Spleen (tissue), 11 donors: ENCODE data around the gene TPST2. TPM values are rescaled to one million over a fixed set of nuclear protein-coding genes. Genes with fewer than 3 reads are reported as not detected.

Experiments
- DNase-seq: peaks from one replicate; pipeline ENCODE4 v3.0.0-alpha.2; 2020
- H3K27ac ChIP-seq, 8 donors: fragments of 200-600 bp; sonication (generic) in 7 of 8; 1 replicate in 4 of 8; 2 replicates in 4 of 8; pipeline versions ENCODE4 v1.5.0 to v1.8.0; 2016 to 2021; ENCODE audit warnings: inconsistent platforms in 4 of 8, mild to moderate bottlenecking in 4 of 8, moderate library complexity in 1 of 8
- H3K27me3 ChIP-seq, 7 donors: fragments of 200-600 bp; sonication (generic) in 6 of 7; replicated peaks in 1 of 7; 1 replicate in 4 of 7; 2 replicates in 3 of 7; pipeline versions ENCODE4 v1.5.0 to v1.8.0; 2016 to 2021; ENCODE audit warnings: inconsistent platforms in 3 of 7, mild to moderate bottlenecking in 1 of 7
- H3K36me3 ChIP-seq, 6 donors: fragments of 200-600 bp; sonication (generic) in 5 of 6; 1 replicate in 4 of 6; 2 replicates in 2 of 6; pipeline versions ENCODE4 v1.5.0 to v1.8.0; 2016 to 2021; ENCODE audit warnings: inconsistent platforms in 2 of 6
- H3K4me1 ChIP-seq, 6 donors: fragments of 200-600 bp; sonication (generic) in 5 of 6; 1 replicate in 3 of 6; 2 replicates in 3 of 6; pipeline versions ENCODE4 v1.5.0 to v1.8.0; 2016 to 2021; ENCODE audit warnings: inconsistent platforms in 3 of 6
- H3K4me3 ChIP-seq, 8 donors: fragments of 200-600 bp; sonication (generic) in 7 of 8; 1 replicate in 4 of 8; 2 replicates in 4 of 8; pipeline versions ENCODE4 v1.5.0 to v1.8.0; 2016 to 2021; ENCODE audit warnings: inconsistent platforms in 4 of 8, mild to moderate bottlenecking in 4 of 8, moderate library complexity in 2 of 8
- H3K9me3 ChIP-seq, 8 donors: fragments of 200-600 bp; sonication (generic) in 7 of 8; 1 replicate in 4 of 8; 2 replicates in 4 of 8; pipeline versions ENCODE4 v1.5.0 to v1.8.0; 2016 to 2021; ENCODE audit warnings: inconsistent platforms in 4 of 8
- POLR2A ChIP-seq, 3 donors: fragments of 450-650 bp; IDR thresholded peaks; one replicate each; pipeline ENCODE4 v1.5.1; 2017; ENCODE audit warnings: antibody characterized with exemption in 3 of 3, mild to moderate bottlenecking in 1 of 3
- POLR2AphosphoS5 ChIP-seq, 3 donors: sonication (generic); formaldehyde crosslinking; IDR thresholded peaks; one replicate each; pipeline ENCODE4 v1.5.1; 2017; ENCODE audit warnings: antibody characterized with exemption in 3 of 3
- WGBS, 5 donors: extraction: QIAGEN DNeasy Blood & Tissue Kit in 3 of 5; methylation state at CpG; one replicate each; pipeline versions ENCODE4 v1.1.5 to v1.1.7; 2013 to 2018; 5-methylcytosine and 5-hydroxymethylcytosine counted together
- intact Hi-C: fragments of 100-400 bp; cut with DNase I; formaldehyde crosslinking; loops from one replicate; pipeline ENCODE4 v1.15.0; 2023; ENCODE audit warnings: low total_unique reads
- polyA plus RNA-seq, 3 donors: library from polyadenylated mRNA; stranded (reverse); fragments of 200-250 nt; gene quantifications; one replicate each; pipeline ENCODE4 v1.2.1, GENCODE V29; 2013
- total RNA-seq, 7 donors: library from RNA; depleted of rRNA in 3 of 7; stranded (reverse); fragments of >200 nt in 3 of 7; fragmentation: NEBNext Ultra II Directional in 4 of 7; extraction: Animal tissue kit (Norgen Biotek cat#: 25700) in 4 of 7; gene quantifications; one replicate each; pipeline versions ENCODE4 v1.1.0 to v1.2.1, GENCODE V29; 2016 to 2021
- TF ChIP-seq, protein P1 (sequence below), 11 experiments: fragments of 200-600 bp in 7 of 11; fragments of 450-650 bp in 4 of 11; sonication (generic) in 4 of 11; IDR thresholded peaks in 8 of 11; conservative IDR thresholded peaks in 3 of 11; 1 replicate in 7 of 11; 2 replicates in 4 of 11; pipeline versions ENCODE4 v1.4.0 to v1.8.0; 2016 to 2021; ENCODE audit warnings: antibody characterized with exemption in 11 of 11, inconsistent platforms in 4 of 11, mild to moderate bottlenecking in 1 of 11
- donor health status: healthy with polysubstance abuse.
- donor health status: DM: no; HTN: no; CAD: no; lungs with moderate emphysema.
- donor health status: DM: no; HTN: no; CAD: no.
- donor health status: Bipolar disorder and iron deficiency.
- donor health status: healthy.
- donor health status: DM: no; HTN: no; CAD: no.
- donor health status: DM: yes; HTN: yes; CAD: no.

Gene TPST2
- total and polyA plus RNA-seq, 10 donors = 14.6 to 119 (median 54.3) TPM

DNA sequence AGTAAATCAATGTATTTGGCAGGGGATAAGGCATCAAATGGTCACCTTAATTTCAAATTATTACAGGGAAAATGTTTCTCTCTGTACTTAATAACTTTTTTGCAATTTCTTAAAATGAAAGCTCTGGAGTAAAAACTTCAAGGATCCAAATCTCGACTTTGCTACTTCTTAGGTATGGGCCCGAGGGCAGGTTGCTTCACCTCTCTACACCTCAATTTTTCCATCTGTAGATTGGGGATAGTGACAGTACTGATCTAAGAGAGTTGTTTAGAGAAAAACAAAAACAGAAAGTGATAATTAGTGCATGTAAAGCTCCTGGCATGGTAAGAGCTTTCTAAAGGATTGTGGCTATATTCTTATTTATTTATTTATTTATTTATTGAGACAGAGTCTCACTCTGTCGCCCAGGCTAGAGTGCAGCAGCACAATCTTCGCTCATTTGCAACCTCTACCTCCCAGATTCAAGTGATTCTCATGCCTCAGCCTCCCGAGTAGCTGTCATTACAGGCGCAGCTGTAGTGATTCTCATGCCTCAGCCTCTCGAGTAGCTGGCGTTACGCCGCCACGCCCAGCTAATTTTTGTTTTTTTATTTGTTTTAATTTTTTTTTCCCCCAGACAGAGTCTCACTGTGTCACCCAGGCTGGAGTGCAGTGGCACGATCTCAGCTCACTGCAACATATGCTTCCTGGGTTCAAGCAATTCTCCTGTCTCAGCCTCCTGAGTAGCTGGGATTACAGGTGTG, 75.3 kb downstream of the TPST2 start:
- H3K27ac ChIP-seq = no peak overlapping the region
- DNase-seq = no peak
- H3K4me3 ChIP-seq = no peak overlapping the region
- H3K9me3 ChIP-seq = no peaks in the 10 kb centered on the region
- H3K4me1 ChIP-seq = peaks cover 19 to 41% (median 32%) of the 10 kb centered on the region in 6 donors
- H3K27me3 ChIP-seq = no peaks in the 10 kb centered on the region
- no peak for TF ChIP-seq POLR2AphosphoS5 (IDR thresholded peaks at IDR 0.05)
- TF ChIP-seq, protein P1, sequence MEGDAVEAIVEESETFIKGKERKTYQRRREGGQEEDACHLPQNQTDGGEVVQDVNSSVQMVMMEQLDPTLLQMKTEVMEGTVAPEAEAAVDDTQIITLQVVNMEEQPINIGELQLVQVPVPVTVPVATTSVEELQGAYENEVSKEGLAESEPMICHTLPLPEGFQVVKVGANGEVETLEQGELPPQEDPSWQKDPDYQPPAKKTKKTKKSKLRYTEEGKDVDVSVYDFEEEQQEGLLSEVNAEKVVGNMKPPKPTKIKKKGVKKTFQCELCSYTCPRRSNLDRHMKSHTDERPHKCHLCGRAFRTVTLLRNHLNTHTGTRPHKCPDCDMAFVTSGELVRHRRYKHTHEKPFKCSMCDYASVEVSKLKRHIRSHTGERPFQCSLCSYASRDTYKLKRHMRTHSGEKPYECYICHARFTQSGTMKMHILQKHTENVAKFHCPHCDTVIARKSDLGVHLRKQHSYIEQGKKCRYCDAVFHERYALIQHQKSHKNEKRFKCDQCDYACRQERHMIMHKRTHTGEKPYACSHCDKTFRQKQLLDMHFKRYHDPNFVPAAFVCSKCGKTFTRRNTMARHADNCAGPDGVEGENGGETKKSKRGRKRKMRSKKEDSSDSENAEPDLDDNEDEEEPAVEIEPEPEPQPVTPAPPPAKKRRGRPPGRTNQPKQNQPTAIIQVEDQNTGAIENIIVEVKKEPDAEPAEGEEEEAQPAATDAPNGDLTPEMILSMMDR (IDR thresholded peaks at IDR 0.05 in 8 of 11, conservative IDR thresholded peaks at IDR 0.05 in 3 of 11) = no peak
- TF ChIP-seq POLR2A (IDR thresholded peaks at IDR 0.05) = no peak
- 91 to 97% (median 93%) methylated on average over 12 of the region's 12 CpGs for WGBS, 5 donors
- peaks cover 0 to 12% (median 7%) of the 10 kb centered on the region in 6 donors for H3K36me3 ChIP-seq
- intact Hi-C loops = no loop called here

- H3K27me3 ChIP-seq = no peaks in the 10 kb centered on the region
- H3K36me3 ChIP-seq = peaks cover 0 to 20% (median 15%) of the 10 kb centered on the region in 6 donors
- H3K4me1 ChIP-seq = peaks cover 19 to 47% (median 35%) of the 10 kb centered on the region in 6 donors
- DNase-seq = no peak
- no peak overlapping the region for H3K27ac ChIP-seq
- intact Hi-C loops = no loop called here
- H3K4me3 ChIP-seq = no peak overlapping the region
- WGBS, 5 donors = 50 to 78% (median 78%) methylated on average over 1 of the region's 1 CpG
- no peaks in the 10 kb centered on the region for H3K9me3 ChIP-seq
- TF ChIP-seq POLR2A (IDR thresholded peaks at IDR 0.05) (no peak), POLR2AphosphoS5 (IDR thresholded peaks at IDR 0.05) (no peak)
- TF ChIP-seq, protein P1 (IDR thresholded peaks at IDR 0.05 in 8 of 11, conservative IDR thresholded peaks at IDR 0.05 in 3 of 11) = no peak
Observed at GRCh38 chr22:26513838-26514237, 76.1 kb downstream of the TPST2 start.

DNA sequence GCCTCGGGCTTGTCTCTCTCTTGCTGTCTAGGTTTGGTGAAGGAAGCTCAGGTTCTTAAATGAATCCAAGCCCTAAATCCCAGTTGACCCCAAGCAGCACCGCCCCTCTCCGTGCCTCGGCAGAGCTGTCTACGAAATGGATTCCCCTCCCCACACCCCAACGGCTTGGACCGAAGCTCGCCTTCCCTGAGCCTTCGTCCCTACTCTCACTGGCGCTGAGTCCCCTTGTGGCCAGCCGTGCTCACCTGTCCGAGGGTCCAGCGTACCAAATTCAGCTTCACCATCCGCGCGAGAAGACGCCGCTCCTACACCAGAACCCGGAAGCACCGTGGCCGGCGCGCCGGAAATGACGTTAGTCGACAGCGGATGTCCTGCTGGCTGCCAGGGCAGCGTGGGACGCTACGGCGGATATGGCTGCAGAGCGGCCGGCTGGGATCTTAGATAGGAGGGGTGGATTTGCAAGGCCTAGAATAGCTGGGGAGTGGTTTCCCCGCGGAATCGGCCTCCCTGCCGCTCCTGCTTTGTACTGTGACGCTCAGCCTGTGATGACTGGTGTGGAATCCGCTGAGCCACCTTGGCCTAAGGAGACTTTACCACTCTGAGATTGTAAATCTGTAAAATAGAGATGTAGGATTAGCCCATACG, 77.7 kb downstream of the TPST2 start, which contains the start of gene TFIP11:
TFIP11 (minus strand) TSS at position 325 of the 645 bp plus-strand sequence. CDS start 2,201 bp downstream, outside the sequence.
- no peaks in the 10 kb centered on the region for H3K9me3 ChIP-seq
- no peaks in the 10 kb centered on the region for H3K27me3 ChIP-seq
- DNase-seq = peak; percentile 98
- H3K4me1 ChIP-seq = peaks cover 19 to 59% (median 37%) of the 10 kb centered on the region in 6 donors
- TF ChIP-seq, protein P1 (IDR thresholded peaks at IDR 0.05 in 8 of 11, conservative IDR thresholded peaks at IDR 0.05 in 3 of 11) = peak in 2 of 11 experiments; percentile 13 to 14
- TF ChIP-seq POLR2AphosphoS5 (IDR thresholded peaks at IDR 0.05) = peak; percentile 99
- peak in 1 of 3 donors; percentile 42 for TF ChIP-seq POLR2A (IDR thresholded peaks at IDR 0.05)
- H3K27ac ChIP-seq = peak within 1 kb of the TSS; percentile 58 to 92 (median 77)
- H3K4me3 ChIP-seq = peak within 1 kb of the TSS; percentile 56 to 94 (median 84)
- peaks cover 0 to 35% (median 30%) of the 10 kb centered on the region in 6 donors for H3K36me3 ChIP-seq
- intact Hi-C loops = no loop called here
- WGBS, 5 donors = 0 to 1% (median 0%) methylated on average over 37 to 40 of the region's 40 CpGs

DNA sequence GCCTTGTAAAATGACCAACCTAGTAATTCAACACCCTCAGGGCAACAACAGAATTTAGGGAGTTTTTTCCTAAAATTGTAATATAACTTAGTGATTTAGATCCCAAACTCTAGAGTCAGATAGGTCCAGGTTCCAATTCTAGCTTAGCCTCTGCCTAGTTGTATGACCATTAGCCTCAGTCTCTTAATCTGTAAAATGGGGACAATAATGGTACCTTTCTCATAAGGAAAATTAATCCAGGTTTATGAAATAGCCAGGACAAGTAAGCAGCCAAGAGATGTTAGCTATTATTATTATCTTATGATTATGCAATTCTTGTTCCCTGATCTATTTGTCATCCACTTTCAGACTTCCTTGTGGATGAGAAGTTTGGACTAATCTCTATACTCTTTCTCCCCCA, 81.8 kb downstream of the TPST2 start:
- H3K4me1 ChIP-seq = peaks cover 24 to 69% (median 39%) of the 10 kb centered on the region in 6 donors
- H3K4me3 ChIP-seq = no peak overlapping the region
- no peaks in the 10 kb centered on the region for H3K27me3 ChIP-seq
- H3K9me3 ChIP-seq = no peaks in the 10 kb centered on the region
- intact Hi-C loops = no loop called here
- TF ChIP-seq, protein P1 (IDR thresholded peaks at IDR 0.05 in 8 of 11, conservative IDR thresholded peaks at IDR 0.05 in 3 of 11) = no peak
- no peak for TF ChIP-seq POLR2AphosphoS5 (IDR thresholded peaks at IDR 0.05)
- no peak for TF ChIP-seq POLR2A (IDR thresholded peaks at IDR 0.05)
- no peak for DNase-seq
- no peak overlapping the region for H3K27ac ChIP-seq
- H3K36me3 ChIP-seq = peaks cover 0 to 76% (median 71%) of the 10 kb centered on the region in 6 donors
